ENCODE measurements around the gene LMOD3.

DNA sequence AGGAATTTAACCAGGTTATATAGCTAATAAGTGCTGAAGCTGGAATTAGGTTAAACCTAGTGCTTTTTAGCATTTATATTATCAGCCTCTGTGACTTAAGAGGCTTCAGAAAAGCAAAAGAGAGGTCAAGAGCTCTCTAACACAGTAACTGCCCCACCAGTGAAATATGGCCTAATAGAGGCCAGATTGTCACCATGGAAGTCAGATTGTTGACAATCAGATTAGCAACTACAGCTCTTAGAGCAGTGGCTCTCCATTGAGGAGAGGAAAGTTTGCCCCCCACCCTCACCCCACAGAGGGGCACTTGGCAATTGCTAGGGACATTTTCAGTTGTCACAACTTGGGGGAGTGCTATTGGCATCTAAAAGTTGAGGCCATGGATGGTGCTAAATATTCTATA lies 23.3 kb upstream of the LMOD3 start:
- TF ChIP-seq POLR2A (IDR thresholded peaks at IDR 0.05): no peak
- TF ChIP-seq, protein P1, sequence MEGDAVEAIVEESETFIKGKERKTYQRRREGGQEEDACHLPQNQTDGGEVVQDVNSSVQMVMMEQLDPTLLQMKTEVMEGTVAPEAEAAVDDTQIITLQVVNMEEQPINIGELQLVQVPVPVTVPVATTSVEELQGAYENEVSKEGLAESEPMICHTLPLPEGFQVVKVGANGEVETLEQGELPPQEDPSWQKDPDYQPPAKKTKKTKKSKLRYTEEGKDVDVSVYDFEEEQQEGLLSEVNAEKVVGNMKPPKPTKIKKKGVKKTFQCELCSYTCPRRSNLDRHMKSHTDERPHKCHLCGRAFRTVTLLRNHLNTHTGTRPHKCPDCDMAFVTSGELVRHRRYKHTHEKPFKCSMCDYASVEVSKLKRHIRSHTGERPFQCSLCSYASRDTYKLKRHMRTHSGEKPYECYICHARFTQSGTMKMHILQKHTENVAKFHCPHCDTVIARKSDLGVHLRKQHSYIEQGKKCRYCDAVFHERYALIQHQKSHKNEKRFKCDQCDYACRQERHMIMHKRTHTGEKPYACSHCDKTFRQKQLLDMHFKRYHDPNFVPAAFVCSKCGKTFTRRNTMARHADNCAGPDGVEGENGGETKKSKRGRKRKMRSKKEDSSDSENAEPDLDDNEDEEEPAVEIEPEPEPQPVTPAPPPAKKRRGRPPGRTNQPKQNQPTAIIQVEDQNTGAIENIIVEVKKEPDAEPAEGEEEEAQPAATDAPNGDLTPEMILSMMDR (IDR thresholded peaks at IDR 0.05): no peak
